22Rv1 (cell line): ENCODE results near the gene PNPLA5.
A peak's percentile ranks its signal among the peaks of the same experiment; 100 is the strongest.

Source experiments
- H3K27ac ChIP-seq: fragments of 450-650 bp; 2 replicates; pipeline ENCODE4 v1.5.1; 2017
- CTCF ChIP-seq: fragments of 450-650 bp; IDR thresholded peaks from 2 replicates; pipeline ENCODE4 v1.5.1; 2017; ENCODE audit warnings: mild to moderate bottlenecking
- ZFX ChIP-seq: fragments of 450-650 bp; IDR thresholded peaks from 2 replicates; pipeline ENCODE4 v1.6.1; 2017; ENCODE audit warnings: antibody characterized with exemption, borderline replicate concordance

Gene PNPLA5

GRCh38 chr22:43925433-43926348, 33.9 kb upstream of the PNPLA5 start:
- H3K27ac ChIP-seq = no peak overlapping the region
- TF ChIP-seq ZFX = no peak

- H3K27ac ChIP-seq = no peak overlapping the region
- TF ChIP-seq ZFX = no peak
- no peak for TF ChIP-seq CTCF
Observed at GRCh38 chr22:43924877-43925276, 33.1 kb upstream of the PNPLA5 start.

- TF ChIP-seq CTCF = peak; percentile 3; the same call in 1 of the 2 replicates
- TF ChIP-seq ZFX = no peak
Observed at GRCh38 chr22:43923631-43924464, 32.0 kb upstream of the PNPLA5 start, which contains the start of gene PNPLA3. Gene PNPLA3, plus strand, starts transcription at chr22:43923805. Its CDS starts 107 bp downstream, at chr22:43923912.

GRCh38 chr22:43923191-43923590, 31.4 kb upstream of the PNPLA5 start:
- no peak overlapping the region for H3K27ac ChIP-seq
- TF ChIP-seq CTCF (no peak), ZFX (no peak)

More at GRCh38 chr22:43923631-43924464, 32.0 kb upstream of the PNPLA5 start, which contains the start of gene PNPLA3:
- peak within 1 kb of the TSS; percentile 38; the same call in 1 of the 2 replicates for H3K27ac ChIP-seq

- TF ChIP-seq CTCF = peak; percentile 11; the same call in 1 of the 2 replicates
- no peak for TF ChIP-seq ZFX
Observed at GRCh38 chr22:43922123-43922522, 30.3 kb upstream of the PNPLA5 start.

GRCh38 chr22:43921370-43921769, 29.6 kb upstream of the PNPLA5 start:
- TF ChIP-seq CTCF = no peak
- no peak for TF ChIP-seq ZFX
- no peak overlapping the region for H3K27ac ChIP-seq

More at GRCh38 chr22:43922123-43922522, 30.3 kb upstream of the PNPLA5 start:
- no peak overlapping the region for H3K27ac ChIP-seq

GRCh38 chr22:43919106-43919973, 27.5 kb upstream of the PNPLA5 start:
- no peak for TF ChIP-seq CTCF
- TF ChIP-seq ZFX = no peak
- H3K27ac ChIP-seq = no peak overlapping the region
